ENCODE results near the gene USP7. TPM values are rescaled to one million over a fixed set of nuclear protein-coding genes. Genes with fewer than 3 reads are reported as not detected.

USP7 gene
- total and polyA plus RNA-seq, 10 of the 15 experiments (the other 5 are each of a cell fraction or from before 2014, with no cell fraction given): 16.2 to 133 (median 60.5) TPM

DNA sequence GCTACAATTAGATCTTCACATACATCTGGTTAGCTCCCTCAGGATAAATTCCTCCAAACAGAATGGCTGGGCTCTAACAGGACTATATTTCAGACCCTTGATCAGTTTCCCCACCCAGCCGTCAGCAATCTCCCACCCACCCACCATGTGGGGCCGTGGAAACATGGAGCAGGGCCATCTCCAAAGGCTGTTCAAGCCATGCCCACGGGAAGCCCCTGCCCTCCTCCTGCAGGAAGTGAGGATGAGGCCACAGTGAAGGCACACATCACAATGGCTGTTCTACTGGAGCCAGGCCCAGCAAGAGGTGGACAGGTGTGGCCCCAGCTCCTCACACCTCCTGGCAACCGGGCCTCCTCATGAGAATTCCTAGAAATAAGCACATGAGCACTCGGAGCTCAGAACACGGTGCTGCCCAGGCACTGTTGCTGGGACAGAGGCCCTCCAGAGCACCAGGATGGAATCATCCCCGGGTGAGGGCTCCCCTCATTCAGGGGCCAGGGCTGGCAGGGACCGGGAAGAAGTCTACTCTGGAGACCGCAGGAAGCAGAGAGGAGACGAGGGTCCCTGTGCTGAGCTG is 81.6 kb downstream of the USP7 start, which contains the start of gene LITAFD (continued):
- TF ChIP-seq, protein P1, sequence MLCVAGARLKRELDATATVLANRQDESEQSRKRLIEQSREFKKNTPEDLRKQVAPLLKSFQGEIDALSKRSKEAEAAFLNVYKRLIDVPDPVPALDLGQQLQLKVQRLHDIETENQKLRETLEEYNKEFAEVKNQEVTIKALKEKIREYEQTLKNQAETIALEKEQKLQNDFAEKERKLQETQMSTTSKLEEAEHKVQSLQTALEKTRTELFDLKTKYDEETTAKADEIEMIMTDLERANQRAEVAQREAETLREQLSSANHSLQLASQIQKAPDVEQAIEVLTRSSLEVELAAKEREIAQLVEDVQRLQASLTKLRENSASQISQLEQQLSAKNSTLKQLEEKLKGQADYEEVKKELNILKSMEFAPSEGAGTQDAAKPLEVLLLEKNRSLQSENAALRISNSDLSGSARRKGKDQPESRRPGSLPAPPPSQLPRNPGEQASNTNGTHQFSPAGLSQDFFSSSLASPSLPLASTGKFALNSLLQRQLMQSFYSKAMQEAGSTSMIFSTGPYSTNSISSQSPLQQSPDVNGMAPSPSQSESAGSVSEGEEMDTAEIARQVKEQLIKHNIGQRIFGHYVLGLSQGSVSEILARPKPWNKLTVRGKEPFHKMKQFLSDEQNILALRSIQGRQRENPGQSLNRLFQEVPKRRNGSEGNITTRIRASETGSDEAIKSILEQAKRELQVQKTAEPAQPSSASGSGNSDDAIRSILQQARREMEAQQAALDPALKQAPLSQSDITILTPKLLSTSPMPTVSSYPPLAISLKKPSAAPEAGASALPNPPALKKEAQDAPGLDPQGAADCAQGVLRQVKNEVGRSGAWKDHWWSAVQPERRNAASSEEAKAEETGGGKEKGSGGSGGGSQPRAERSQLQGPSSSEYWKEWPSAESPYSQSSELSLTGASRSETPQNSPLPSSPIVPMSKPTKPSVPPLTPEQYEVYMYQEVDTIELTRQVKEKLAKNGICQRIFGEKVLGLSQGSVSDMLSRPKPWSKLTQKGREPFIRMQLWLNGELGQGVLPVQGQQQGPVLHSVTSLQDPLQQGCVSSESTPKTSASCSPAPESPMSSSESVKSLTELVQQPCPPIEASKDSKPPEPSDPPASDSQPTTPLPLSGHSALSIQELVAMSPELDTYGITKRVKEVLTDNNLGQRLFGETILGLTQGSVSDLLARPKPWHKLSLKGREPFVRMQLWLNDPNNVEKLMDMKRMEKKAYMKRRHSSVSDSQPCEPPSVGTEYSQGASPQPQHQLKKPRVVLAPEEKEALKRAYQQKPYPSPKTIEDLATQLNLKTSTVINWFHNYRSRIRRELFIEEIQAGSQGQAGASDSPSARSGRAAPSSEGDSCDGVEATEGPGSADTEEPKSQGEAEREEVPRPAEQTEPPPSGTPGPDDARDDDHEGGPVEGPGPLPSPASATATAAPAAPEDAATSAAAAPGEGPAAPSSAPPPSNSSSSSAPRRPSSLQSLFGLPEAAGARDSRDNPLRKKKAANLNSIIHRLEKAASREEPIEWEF (IDR thresholded peaks at IDR 0.05; ENCODE audit: insufficient replicate concordance, low read depth, low read length): no peak
- TF ChIP-seq WRNIP1 (IDR thresholded peaks at IDR 0.05; ENCODE audit: borderline replicate concordance, low read depth, low read length) (no peak), MYB (IDR thresholded peaks at IDR 0.05; ENCODE audit: borderline replicate concordance, low read depth, low read length) (no peak), BRCA1 (IDR thresholded peaks at IDR 0.05; ENCODE audit: low read depth, low read length) (no peak), NR2F1 (conservative IDR thresholded peaks at IDR 0.05) (no peak), NKRF (conservative IDR thresholded peaks at IDR 0.05) (no peak), SKIL (IDR thresholded peaks at IDR 0.05; ENCODE audit: low read depth, poor library complexity, severe bottlenecking) (no peak), MXI1 (IDR thresholded peaks at IDR 0.05; ENCODE audit: low read depth, low read length) (no peak), BMI1 (IDR thresholded peaks at IDR 0.05; ENCODE audit: borderline replicate concordance) (no peak), CREM (IDR thresholded peaks at IDR 0.05; ENCODE audit: low read depth) (no peak), CBX3 (IDR thresholded peaks at IDR 0.05; ENCODE audit: borderline replicate concordance, low read depth) (no peak)
- TF ChIP-seq, protein P2, sequence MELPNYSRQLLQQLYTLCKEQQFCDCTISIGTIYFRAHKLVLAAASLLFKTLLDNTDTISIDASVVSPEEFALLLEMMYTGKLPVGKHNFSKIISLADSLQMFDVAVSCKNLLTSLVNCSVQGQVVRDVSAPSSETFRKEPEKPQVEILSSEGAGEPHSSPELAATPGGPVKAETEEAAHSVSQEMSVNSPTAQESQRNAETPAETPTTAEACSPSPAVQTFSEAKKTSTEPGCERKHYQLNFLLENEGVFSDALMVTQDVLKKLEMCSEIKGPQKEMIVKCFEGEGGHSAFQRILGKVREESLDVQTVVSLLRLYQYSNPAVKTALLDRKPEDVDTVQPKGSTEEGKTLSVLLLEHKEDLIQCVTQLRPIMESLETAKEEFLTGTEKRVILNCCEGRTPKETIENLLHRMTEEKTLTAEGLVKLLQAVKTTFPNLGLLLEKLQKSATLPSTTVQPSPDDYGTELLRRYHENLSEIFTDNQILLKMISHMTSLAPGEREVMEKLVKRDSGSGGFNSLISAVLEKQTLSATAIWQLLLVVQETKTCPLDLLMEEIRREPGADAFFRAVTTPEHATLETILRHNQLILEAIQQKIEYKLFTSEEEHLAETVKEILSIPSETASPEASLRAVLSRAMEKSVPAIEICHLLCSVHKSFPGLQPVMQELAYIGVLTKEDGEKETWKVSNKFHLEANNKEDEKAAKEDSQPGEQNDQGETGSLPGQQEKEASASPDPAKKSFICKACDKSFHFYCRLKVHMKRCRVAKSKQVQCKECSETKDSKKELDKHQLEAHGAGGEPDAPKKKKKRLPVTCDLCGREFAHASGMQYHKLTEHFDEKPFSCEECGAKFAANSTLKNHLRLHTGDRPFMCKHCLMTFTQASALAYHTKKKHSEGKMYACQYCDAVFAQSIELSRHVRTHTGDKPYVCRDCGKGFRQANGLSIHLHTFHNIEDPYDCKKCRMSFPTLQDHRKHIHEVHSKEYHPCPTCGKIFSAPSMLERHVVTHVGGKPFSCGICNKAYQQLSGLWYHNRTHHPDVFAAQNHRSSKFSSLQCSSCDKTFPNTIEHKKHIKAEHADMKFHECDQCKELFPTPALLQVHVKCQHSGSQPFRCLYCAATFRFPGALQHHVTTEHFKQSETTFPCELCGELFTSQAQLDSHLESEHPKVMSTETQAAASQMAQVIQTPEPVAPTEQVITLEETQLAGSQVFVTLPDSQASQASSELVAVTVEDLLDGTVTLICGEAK (IDR thresholded peaks at IDR 0.05; ENCODE audit: borderline replicate concordance): no peak

All from GM12878 (cell line).